GM21786 (cell line): ENCODE data around the gene GPBP1.
A peak's percentile ranks its signal among the peaks of the same experiment; 100 is the strongest.
"Not testable (repeated sequence)": the region's sequence is repeated elsewhere in the genome, so short reads cannot be mapped to it uniquely, and the experiment has no call there.

Experiments
- ATAC-seq: cut with Tn5 transposase; IDR thresholded peaks from one replicate; pipeline ENCODE4 v1.9.1; 2021; ENCODE audit not compliant: unreplicated experiment

The GPBP1 gene

DNA sequence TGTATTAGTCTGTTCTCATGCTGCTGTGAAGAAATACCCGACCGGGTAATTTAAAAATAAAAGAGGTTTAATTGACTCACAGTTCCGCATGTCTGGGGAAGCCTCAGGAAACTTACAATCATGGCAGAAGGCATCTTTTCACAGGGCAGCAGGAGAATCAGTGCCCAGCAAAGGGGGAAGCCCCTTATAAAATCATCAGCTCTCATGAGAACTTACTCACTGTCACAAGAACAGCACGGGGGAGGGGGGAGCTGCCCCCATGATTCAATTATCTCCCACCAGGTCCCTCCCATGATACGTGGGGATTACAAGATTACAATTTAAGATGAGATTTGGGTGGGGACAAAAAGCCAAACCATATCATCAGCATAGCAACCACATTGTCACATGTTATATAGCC is 102.5 kb downstream of the GPBP1 start:
- ATAC-seq: no peak

DNA sequence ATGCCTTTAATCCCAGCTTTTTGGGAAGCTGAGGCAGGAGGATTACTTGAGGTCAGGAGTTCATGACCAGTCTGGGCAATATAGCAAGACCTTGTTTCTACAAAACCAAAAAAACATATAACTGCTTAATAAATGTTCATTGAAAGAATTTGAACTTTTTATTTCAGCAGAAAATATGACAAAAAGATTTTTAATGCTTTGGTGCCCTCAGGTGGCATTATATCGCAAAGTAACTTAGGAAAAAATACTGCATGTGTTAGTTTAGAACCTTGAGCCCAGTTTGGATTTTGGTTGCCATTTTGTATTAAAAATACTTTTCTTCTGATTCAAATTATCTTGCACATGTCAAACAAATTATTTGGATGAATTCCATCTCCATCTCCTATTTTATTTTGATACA is 103.2 kb downstream of the GPBP1 start:
- ATAC-seq: no peak

DNA sequence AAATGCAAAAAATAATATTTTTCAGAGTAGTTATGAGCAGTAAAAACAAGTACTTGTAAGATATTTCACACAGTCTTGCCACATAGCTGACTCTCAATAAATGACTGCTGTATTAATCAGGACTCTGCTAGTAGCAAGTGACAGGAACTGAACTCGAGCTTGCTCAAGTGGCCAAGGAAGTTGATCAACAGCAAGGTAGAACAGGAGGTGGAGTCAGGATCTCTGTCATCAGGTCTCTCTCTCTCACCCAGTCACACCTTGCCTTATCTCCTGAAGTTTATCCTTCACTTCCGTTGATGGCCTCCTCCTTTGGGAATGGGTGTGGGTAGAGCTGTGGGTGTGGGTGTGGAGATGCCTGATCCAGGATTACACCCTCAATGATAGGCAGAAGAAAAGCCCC is 107.0 kb downstream of the GPBP1 start:
- no peak for ATAC-seq

DNA sequence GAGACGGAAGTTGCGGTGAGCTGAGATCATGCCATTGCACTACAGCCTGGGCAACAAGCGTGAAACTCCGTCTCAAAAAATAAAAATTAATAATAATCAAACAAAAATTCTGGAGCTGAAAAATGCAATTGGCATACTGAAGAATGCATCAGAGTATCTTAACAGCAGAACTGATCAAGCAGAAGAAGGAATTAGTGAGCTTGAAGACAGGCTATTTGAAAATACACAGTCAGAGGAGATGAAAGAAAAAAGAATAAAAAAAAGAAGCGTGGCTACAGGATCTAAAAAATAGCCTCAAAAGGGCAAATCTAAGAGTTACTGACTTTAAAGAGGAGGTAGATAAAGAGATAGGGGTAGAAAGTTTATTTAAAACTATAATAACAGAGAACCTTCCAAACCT is 111.2 kb downstream of the GPBP1 start:
- not testable (repeated sequence) for ATAC-seq

DNA sequence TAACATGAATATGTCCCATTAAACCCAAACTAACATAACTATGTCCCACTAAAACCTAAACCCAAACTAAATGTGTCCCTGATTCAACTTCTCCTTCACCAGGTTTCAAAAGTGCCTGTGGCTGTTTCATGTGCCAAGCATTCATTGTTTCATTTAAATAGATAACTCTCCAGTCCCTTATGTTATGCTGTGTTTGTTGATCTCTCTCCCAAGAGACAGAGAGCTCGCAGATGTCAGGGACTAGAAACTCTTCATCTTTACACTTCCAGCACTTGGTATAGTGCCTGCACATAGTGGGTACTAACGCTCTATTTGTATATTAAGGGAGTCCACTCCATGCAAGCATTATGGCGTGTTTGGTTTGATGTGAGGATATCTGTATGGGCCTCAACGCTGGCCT is 118.0 kb downstream of the GPBP1 start:
- ATAC-seq: no peak

DNA sequence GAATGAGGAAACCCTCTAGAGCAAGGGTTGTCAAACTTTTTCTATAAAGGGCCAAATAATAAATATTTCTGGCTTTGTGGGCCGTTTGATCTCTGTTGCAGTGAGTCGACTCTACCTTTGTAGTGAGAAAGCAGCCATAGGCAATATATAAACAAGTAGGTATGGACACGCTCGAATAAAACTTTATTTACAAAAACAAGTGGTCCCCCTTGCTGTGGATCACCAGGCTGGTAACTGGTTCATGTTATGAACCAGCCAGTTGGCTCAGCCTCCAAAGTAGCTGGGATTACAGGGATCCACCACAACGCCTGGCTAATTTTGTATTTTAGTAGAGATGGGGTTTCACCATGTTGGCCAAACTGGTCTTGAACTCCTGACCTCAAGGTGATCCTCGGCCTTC is 118.5 kb downstream of the GPBP1 start:
- ATAC-seq: no peak

DNA sequence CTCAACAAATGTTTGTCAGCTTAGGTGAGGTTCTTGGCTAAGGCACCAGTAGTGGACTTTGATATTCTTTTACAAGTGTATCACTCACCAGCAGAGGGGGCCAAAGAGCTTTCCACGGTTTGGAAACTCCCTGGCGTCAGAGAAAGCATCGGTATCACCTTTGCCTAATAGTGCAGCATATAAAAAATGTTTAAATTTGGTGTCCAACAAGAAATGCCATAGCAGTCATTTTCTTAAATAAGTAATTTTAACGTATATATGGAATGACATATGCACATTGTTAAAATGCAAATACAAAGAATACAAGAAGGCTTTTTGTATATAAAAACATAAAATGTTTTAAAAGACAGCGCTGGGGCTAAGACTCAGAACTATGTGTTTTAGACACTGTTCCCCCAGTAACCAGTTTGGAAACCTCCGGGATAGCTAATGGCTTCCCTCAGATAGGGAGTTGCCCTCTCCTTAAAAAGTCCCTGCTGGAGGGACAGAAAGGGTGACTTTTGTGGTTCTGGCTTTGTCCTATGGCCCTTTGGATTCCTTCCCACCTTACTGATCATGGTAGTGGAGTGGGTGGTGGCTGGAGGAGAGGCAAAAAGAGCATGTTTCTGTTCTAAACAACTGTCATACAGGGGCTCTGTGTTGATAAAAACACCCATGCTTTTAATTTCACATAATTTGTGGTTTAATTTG is 124.6 kb downstream of the GPBP1 start:
- ATAC-seq: peak; percentile 73

DNA sequence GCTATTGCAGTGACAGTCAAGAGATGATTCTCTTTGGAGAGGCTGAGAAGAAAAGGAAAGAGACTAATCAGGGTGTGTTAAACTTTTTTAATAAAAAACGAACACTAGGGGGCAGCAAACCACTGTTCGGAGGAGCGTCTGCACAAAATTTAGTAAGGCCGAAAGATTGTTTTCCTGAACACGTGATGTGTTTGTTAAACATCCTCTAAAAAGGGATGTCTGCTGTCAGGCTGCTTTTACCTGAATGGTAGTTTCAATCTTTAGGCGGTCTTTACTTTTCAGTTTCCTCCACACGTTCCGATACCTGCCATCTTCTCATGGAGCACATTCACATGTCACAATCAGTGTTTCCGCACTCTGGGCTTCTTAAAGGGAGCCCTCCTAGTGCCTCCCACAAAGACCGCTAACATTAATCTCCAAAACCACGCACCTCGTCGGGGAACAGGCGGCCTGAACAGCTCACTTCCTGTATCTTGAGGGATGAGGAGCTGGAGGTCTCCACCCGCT is 125.2 kb downstream of the GPBP1 start:
- no peak for ATAC-seq

DNA sequence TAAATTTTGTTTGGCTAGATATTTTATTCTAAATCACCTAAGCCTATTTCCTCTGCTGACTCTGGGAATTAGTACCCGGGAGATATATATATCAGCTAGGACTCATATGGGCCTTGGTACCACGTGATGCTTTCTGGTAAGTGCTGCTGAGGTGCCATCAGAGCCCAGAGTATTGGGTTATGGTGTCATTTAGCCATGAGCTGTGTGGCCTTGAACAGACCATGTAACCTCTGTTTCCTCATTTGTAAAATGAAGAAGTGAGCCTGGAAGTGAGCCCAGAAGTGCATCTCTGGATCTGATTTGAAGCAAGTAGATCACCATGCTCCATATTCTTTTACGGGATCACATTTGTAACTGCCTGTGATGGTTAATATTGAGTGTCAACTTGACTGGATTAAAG is 126.1 kb downstream of the GPBP1 start:
- no peak for ATAC-seq

DNA sequence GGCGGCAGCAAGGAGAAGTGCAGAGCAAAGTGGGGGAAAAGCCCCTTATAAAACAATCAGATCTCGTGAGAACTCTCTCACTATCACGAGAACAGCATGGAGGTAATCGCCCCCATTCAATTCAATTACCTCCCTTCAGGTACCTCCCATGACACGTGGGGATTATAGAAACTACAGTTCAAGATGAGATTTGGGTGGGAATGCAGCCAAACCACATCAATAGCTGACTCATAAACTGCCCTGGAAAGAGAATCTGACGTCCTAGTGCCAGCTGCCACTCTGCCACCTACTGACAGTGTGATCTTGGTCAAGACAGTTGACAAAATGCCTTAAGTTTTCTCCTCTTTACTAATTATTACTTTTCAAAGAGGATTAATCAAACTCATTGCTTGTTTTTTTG is 128.3 kb downstream of the GPBP1 start:
- ATAC-seq: peak; percentile 59

DNA sequence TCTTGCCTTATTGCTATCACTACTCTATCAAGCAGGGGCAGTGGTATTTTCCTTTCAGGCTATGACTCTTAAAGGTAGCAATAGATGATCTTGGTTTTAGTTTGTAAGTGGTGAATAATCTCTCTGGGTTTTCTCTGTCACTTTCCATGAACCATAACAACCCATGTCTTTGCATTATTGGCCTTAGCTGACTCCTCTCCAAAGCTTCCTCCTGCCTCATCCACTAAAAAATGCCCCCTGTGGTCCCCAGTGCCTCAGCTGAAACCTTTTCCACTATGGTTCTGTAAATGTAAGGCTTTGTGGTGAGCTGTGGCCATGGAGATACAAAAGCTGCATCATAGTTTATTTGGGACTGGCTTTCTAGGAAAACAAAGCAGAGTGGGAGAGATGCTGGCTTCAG is 128.8 kb downstream of the GPBP1 start:
- ATAC-seq: no peak

DNA sequence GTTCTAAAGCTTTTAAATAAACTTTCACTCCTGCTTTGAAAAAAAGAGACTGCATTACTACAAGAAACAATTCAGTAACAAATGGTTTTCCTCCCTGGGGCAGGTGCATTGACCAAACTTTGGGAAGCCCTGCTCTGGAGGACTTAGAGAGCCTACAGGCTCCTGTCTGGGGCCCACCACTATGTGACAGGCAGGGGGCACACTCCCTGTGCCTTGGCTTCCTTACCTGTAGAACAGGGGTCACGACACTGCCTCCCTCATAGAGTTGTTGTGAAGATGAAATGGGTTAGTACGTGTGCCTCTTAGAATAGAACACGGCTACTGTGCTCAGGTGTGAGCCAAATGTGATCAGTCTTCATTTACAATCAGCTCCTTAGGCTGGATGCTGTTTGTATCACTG is 130.1 kb downstream of the GPBP1 start:
- ATAC-seq: no peak

DNA sequence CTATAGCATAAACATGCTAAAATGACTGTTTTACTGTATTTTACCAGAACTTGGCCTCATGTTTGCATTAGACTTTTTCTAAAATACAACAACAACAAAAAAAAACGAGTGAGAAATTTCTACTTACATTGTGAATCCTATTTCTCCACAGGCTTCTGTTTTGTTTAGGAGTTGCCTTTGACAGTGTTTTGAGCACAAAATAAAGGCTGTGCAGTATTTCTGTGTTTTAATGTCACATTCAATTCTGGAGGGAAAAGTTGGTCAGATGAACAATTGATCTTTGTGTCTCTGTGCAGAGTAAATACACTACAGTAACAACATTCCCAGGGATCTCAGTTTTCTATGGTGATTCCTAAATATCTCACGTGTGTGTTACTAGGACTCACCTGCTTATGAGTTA is 131.1 kb downstream of the GPBP1 start:
- ATAC-seq: no peak

DNA sequence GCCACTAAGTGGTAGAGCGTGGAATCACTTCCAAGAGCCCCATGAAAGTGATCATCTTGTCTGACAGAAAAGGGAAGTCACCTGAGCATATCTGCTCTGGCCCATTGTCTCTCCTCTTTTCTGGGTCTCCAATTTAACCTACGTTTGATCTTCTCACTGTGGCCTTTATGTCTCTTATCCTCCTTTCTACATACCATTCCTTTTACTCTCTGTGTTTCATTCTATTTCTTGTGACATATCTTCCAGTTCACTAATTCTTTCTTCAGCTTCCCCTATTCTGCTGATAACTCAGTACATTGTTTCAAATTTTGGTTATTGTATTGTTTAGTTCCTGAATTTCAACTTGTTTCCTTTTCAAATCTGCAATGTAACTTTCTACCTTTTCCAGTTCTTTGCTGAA is 132.5 kb downstream of the GPBP1 start:
- no peak for ATAC-seq

DNA sequence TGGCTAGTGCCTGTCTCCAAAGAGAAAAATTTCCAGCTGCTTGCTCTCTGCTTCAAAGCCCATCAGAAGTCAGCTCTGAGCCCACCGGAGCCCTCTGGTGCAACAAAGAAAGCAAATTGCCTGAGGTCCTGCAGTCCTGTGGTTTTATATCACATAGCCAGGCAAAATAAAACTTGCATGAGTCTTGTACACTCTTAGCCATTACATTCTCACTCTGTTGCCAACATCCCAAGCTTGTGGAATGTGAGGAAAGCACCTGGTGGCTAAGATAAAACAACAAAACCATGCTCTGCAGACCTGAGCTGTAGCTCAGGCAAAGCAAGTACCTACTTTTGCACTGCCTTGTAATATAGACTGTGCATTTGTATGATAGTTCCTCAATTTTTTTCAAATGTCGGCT is 133.7 kb downstream of the GPBP1 start:
- ATAC-seq: no peak

DNA sequence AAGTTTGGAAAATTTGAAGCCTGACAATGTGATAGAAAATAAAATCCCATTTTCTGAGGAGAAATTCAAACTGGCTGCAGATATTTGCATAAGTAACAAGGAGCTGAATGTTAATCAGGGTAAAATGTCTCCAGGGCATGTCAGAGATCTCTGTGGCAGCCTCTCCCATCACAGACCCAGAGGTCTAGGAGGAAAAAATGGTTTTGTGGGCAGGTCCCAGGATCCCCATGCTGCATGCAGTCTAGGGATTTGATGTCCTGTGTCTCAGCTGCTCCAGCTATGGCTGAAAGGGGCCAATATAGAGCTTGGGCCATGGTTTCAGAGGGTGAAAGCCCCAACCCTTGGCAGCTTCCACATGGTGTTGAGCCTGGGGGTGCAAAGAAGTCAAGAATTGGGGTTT is 135.2 kb downstream of the GPBP1 start:
- not testable (repeated sequence) for ATAC-seq

DNA sequence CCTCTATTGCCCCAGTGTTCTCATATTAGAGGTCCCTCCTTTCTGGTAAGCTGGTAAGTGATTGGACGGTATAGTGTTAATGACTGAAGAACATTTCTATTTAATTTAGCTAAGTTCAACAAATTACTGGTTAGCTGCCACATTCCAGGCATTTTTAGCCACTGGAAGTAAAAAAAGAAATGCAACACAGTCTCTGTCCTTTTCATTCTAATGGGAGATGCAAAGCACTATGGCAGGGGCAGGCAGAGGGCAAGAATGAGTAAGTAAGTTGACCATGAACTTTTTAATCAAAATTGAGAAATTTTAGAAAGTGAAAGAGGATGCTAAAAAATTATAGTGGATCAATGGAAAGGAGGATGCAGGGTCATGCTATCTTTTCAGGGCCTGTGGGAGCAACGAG is 137.4 kb downstream of the GPBP1 start:
- ATAC-seq: no peak

DNA sequence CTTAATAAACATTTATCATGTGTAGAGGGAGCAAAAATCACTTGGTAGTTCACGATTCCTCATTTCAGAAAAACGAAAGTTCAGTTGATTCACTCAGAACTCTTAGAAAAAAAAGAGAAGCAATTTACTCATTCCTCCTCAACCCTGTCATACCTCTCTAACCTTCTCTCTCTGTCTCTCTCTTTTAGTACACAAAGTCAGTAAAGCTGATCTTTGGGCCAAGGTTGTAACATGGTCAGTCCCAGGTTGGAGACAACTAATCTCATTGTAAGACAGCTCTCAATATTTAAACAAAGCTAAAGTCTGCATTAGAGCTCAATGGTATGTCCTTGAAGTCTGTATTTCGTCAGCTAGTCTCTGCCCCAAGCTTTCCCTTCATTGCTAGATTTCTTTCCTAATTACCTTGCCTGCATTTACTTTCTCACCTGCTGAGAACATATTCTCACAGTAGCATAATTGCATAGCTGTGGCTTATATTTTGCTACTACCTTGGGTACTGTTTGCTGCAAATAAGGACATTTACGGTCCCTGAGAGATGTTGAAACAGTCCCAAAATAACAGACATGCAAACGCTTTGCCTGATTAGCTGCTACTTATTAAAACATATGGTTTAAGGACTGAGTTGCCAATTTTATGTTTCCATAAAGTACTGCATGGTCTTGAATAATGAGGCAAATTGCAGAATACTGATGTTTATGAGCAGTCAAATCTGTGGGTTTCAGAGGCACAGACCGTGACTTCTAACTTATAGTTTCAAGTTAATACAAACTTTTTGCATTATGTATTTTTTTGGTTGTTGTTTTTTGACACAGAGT is 138.3 kb downstream of the GPBP1 start:
- ATAC-seq: peak; percentile 36

DNA sequence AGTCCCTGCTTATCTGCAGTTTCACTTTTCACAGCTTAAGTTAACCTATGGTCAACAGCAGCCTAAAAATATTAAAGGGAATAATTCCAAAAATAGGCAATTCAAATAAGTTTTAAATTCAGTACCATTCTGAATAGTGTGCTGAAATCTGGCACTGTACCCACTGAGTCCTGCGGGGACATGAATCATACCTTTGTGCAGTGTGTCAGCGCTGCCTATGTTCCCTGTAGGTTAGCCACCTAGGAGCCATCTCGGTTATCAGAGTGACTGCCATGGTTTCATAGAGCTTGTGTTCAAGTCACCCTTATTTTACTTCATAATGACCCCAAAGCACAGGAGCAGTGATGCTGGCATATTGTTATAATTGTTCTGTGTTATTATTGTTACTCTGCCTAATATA is 139.9 kb downstream of the GPBP1 start:
- ATAC-seq: no peak
